Measurements from ENCODE around the gene TNIP1. TPM values are rescaled to one million over a fixed set of nuclear protein-coding genes. Genes with fewer than 3 reads are reported as not detected.

Gene TNIP1, protein sequence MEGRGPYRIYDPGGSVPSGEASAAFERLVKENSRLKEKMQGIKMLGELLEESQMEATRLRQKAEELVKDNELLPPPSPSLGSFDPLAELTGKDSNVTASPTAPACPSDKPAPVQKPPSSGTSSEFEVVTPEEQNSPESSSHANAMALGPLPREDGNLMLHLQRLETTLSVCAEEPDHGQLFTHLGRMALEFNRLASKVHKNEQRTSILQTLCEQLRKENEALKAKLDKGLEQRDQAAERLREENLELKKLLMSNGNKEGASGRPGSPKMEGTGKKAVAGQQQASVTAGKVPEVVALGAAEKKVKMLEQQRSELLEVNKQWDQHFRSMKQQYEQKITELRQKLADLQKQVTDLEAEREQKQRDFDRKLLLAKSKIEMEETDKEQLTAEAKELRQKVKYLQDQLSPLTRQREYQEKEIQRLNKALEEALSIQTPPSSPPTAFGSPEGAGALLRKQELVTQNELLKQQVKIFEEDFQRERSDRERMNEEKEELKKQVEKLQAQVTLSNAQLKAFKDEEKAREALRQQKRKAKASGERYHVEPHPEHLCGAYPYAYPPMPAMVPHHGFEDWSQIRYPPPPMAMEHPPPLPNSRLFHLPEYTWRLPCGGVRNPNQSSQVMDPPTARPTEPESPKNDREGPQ
- polyA plus RNA-seq (2013, experiment 1 of 4) = 32.9 TPM
- 31.9 TPM for polyA plus RNA-seq (2013, experiment 2 of 4)
- 22.5 TPM for polyA plus RNA-seq (2013, experiment 3 of 4)
- 28.5 TPM for polyA plus RNA-seq (2013, experiment 4 of 4)

GRCh38 chr5:151080613-151081430 is at the start of gene TNIP1:
Gene TNIP1, minus strand, starts transcription at chr5:151081034. Its CDS starts 15,939 bp downstream, at chr5:151065095.
- H3K27ac ChIP-seq (ENCODE audit: insufficient read depth, low read depth, low read length, poor library complexity, severe bottlenecking) = peak within 1 kb of the TSS; percentile 47
- H3K36me3 ChIP-seq (ENCODE audit: control insufficient read depth, insufficient read depth, low read length) = no peaks in the 10 kb centered on the region
- WGBS, 2 experiments = 0% methylated on average over 86 of the region's 86 CpGs
- no peaks in the 10 kb centered on the region for H3K4me1 ChIP-seq (ENCODE audit: control insufficient read depth, insufficient read depth, low read length)
- peak within 1 kb of the TSS; percentile 55 for H3K4me3 ChIP-seq (ENCODE audit: insufficient read depth, low read depth, low read length)
- no peaks in the 10 kb centered on the region for H3K9me3 ChIP-seq (ENCODE audit: control insufficient read depth, low read length)
- no peaks in the 10 kb centered on the region for H3K27me3 ChIP-seq (ENCODE audit: control insufficient read depth, insufficient read depth, low read length, poor library complexity, severe bottlenecking)

GRCh38 chr5:151130235-151130921 is 49.5 kb upstream of the TNIP1 start:
- no peak overlapping the region for H3K27ac ChIP-seq (ENCODE audit: insufficient read depth, low read depth, low read length, poor library complexity, severe bottlenecking)
- peaks cover 3% of the 10 kb centered on the region for H3K4me1 ChIP-seq (ENCODE audit: control insufficient read depth, insufficient read depth, low read length)
- H3K36me3 ChIP-seq (ENCODE audit: control insufficient read depth, insufficient read depth, low read length) = peaks cover 39% of the 10 kb centered on the region
- no peaks in the 10 kb centered on the region for H3K9me3 ChIP-seq (ENCODE audit: control insufficient read depth, low read length)
- WGBS, 2 experiments = 93 to 94% methylated on average over 8 of the region's 8 CpGs
- no peak overlapping the region for H3K4me3 ChIP-seq (ENCODE audit: insufficient read depth, low read depth, low read length)
- H3K27me3 ChIP-seq (ENCODE audit: control insufficient read depth, insufficient read depth, low read length, poor library complexity, severe bottlenecking) = no peaks in the 10 kb centered on the region

- H3K9me3 ChIP-seq (ENCODE audit: control insufficient read depth, low read length) = no peaks in the 10 kb centered on the region
- no peaks in the 10 kb centered on the region for H3K27me3 ChIP-seq (ENCODE audit: control insufficient read depth, insufficient read depth, low read length, poor library complexity, severe bottlenecking)
- H3K36me3 ChIP-seq (ENCODE audit: control insufficient read depth, insufficient read depth, low read length) = peaks cover 27% of the 10 kb centered on the region
- 71 to 73% methylated on average over 4 of the region's 4 CpGs for WGBS, 2 experiments
- peaks cover 3% of the 10 kb centered on the region for H3K4me1 ChIP-seq (ENCODE audit: control insufficient read depth, insufficient read depth, low read length)
- no peak overlapping the region for H3K4me3 ChIP-seq (ENCODE audit: insufficient read depth, low read depth, low read length)
- no peak overlapping the region for H3K27ac ChIP-seq (ENCODE audit: insufficient read depth, low read depth, low read length, poor library complexity, severe bottlenecking)
These were observed 48.0 kb upstream of the TNIP1 start for GRCh38 chr5:151128817-151129216.

- Histone ChIP-seq H3K9me3 (ENCODE audit: control insufficient read depth, low read length) (no peaks in the 10 kb centered on the region), H3K36me3 (ENCODE audit: control insufficient read depth, insufficient read depth, low read length) (peaks cover 24% of the 10 kb centered on the region), H3K4me3 (ENCODE audit: insufficient read depth, low read depth, low read length) (no peak overlapping the region), H3K27ac (ENCODE audit: insufficient read depth, low read depth, low read length, poor library complexity, severe bottlenecking) (no peak overlapping the region), H3K27me3 (ENCODE audit: control insufficient read depth, insufficient read depth, low read length, poor library complexity, severe bottlenecking) (no peaks in the 10 kb centered on the region), H3K4me1 (ENCODE audit: control insufficient read depth, insufficient read depth, low read length) (peaks cover 3% of the 10 kb centered on the region)
- WGBS, 2 experiments = 95 to 97% methylated on average over 8 of the region's 8 CpGs
These were observed 47.1 kb upstream of the TNIP1 start for GRCh38 chr5:151127926-151128325.

DNA sequence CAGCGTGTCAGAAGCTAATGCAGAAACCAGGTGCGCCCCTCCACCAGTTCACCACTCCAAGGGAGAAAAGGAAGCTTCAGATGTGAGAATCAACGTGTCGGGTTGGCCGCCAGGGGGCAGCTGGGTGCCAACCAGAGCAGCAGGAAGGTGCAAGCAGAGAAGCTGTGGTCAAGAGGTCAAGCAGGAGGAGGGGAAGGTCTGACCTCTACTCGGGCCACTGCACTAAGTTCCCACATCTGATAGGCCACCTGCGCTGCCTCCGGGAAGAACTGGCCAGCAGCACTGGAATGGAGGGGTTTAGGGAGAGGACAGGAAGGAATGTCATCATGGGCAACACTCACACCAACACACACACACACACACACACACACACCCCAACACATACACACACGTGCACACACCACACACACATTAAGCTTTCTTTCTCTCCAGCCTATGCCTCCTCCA is 45.4 kb upstream of the TNIP1 start:
- 31 to 32% methylated on average over 9 of the region's 9 CpGs for WGBS, 2 experiments
- H3K4me3 ChIP-seq (ENCODE audit: insufficient read depth, low read depth, low read length) = no peak overlapping the region
- H3K27ac ChIP-seq (ENCODE audit: insufficient read depth, low read depth, low read length, poor library complexity, severe bottlenecking) = no peak overlapping the region
- peaks cover 3% of the 10 kb centered on the region for H3K4me1 ChIP-seq (ENCODE audit: control insufficient read depth, insufficient read depth, low read length)
- H3K36me3 ChIP-seq (ENCODE audit: control insufficient read depth, insufficient read depth, low read length) = peaks cover 34% of the 10 kb centered on the region
- no peaks in the 10 kb centered on the region for H3K9me3 ChIP-seq (ENCODE audit: control insufficient read depth, low read length)
- H3K27me3 ChIP-seq (ENCODE audit: control insufficient read depth, insufficient read depth, low read length, poor library complexity, severe bottlenecking) = no peaks in the 10 kb centered on the region

GRCh38 chr5:151125421-151125820 is 44.6 kb upstream of the TNIP1 start:
- no peak overlapping the region for H3K27ac ChIP-seq (ENCODE audit: insufficient read depth, low read depth, low read length, poor library complexity, severe bottlenecking)
- H3K4me1 ChIP-seq (ENCODE audit: control insufficient read depth, insufficient read depth, low read length) = peaks cover 3% of the 10 kb centered on the region
- WGBS, 2 experiments = 80 to 81% methylated on average over 7 of the region's 7 CpGs
- peaks cover 30% of the 10 kb centered on the region for H3K36me3 ChIP-seq (ENCODE audit: control insufficient read depth, insufficient read depth, low read length)
- H3K27me3 ChIP-seq (ENCODE audit: control insufficient read depth, insufficient read depth, low read length, poor library complexity, severe bottlenecking) = no peaks in the 10 kb centered on the region
- no peaks in the 10 kb centered on the region for H3K9me3 ChIP-seq (ENCODE audit: control insufficient read depth, low read length)
- H3K4me3 ChIP-seq (ENCODE audit: insufficient read depth, low read depth, low read length) = no peak overlapping the region

DNA sequence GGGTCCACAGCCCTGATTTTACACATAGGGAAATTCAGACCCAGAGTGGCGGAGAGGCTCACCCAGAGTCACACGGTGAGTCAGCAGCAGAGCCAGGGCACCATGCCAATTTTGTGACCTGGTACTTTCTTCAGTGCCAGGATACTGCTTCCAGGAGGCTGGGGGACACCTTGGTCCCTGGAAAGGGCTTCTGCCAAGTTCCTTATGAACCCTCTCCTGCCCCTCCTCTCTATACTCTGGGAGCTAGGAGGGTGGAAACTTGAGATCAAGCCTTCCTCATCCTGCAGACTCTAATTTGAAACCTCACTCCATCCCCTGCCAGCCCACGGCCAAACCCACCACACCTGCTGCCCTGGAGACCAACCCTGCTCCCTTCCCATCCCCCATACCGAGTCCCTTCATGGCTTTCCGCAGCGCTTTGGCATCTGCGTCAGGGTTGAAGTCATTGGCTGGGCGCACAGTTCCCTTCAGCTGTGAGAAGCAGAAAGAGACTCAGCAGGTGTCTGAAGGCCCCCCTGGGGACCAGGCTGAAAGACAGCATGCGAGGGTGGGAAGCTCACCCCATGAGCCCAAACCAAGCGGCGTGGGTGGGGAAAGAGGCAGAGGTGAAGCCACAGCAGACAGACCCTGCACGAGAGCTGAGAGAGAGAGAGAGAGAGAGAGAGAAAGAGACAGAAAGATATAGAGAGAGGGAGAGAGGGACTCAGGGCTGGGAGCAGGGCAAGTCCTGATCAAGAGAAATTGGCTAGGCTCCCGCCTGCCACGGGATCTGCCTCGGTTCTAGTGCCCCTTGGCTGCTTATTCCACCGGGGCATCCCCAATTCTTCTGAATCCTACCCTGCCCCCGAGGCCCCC is 43.3 kb upstream of the TNIP1 start:
- Histone ChIP-seq H3K36me3 (ENCODE audit: control insufficient read depth, insufficient read depth, low read length) (peaks cover 23% of the 10 kb centered on the region), H3K4me3 (ENCODE audit: insufficient read depth, low read depth, low read length) (no peak overlapping the region), H3K27me3 (ENCODE audit: control insufficient read depth, insufficient read depth, low read length, poor library complexity, severe bottlenecking) (no peaks in the 10 kb centered on the region), H3K27ac (ENCODE audit: insufficient read depth, low read depth, low read length, poor library complexity, severe bottlenecking) (no peak overlapping the region), H3K4me1 (ENCODE audit: control insufficient read depth, insufficient read depth, low read length) (peaks cover 3% of the 10 kb centered on the region), H3K9me3 (ENCODE audit: control insufficient read depth, low read length) (no peaks in the 10 kb centered on the region)
- 70 to 72% methylated on average over 17 of the region's 17 CpGs for WGBS, 2 experiments

DNA sequence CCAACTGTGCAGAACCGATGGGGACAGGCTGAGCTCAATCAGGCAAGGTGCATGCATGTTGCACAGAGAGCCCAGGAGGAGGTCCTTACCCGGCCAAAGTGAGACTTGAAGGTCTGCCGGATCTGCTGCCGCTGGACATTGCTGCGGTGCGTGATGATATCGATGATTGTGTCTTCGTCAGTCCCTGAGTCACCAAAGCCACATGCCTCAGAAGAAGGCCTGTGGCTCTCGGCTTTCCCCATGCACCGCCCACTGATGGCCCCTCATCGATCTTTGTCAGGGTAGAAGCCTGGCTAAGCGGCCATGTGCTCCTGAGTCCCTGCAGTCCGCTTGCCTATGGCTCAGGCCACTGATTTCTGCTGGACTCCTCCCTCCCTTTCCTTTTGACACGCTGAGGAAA is 42.0 kb upstream of the TNIP1 start:
- Histone ChIP-seq H3K4me3 (ENCODE audit: insufficient read depth, low read depth, low read length) (no peak overlapping the region), H3K9me3 (ENCODE audit: control insufficient read depth, low read length) (no peaks in the 10 kb centered on the region), H3K27me3 (ENCODE audit: control insufficient read depth, insufficient read depth, low read length, poor library complexity, severe bottlenecking) (no peaks in the 10 kb centered on the region), H3K27ac (ENCODE audit: insufficient read depth, low read depth, low read length, poor library complexity, severe bottlenecking) (no peak overlapping the region), H3K4me1 (ENCODE audit: control insufficient read depth, insufficient read depth, low read length) (peaks cover 3% of the 10 kb centered on the region), H3K36me3 (ENCODE audit: control insufficient read depth, insufficient read depth, low read length) (peaks cover 21% of the 10 kb centered on the region)
- WGBS, 2 experiments = 96% methylated on average over 14 of the region's 14 CpGs

GRCh38 chr5:151121665-151122064 is 40.8 kb upstream of the TNIP1 start:
- Histone ChIP-seq H3K36me3 (ENCODE audit: control insufficient read depth, insufficient read depth, low read length) (peaks cover 21% of the 10 kb centered on the region), H3K4me3 (ENCODE audit: insufficient read depth, low read depth, low read length) (no peak overlapping the region), H3K4me1 (ENCODE audit: control insufficient read depth, insufficient read depth, low read length) (peaks cover 3% of the 10 kb centered on the region), H3K9me3 (ENCODE audit: control insufficient read depth, low read length) (no peaks in the 10 kb centered on the region), H3K27ac (ENCODE audit: insufficient read depth, low read depth, low read length, poor library complexity, severe bottlenecking) (no peak overlapping the region), H3K27me3 (ENCODE audit: control insufficient read depth, insufficient read depth, low read length, poor library complexity, severe bottlenecking) (no peaks in the 10 kb centered on the region)
- WGBS, 2 experiments = 82 to 91% methylated on average over 5 of the region's 5 CpGs

All from ectodermal cell (in vitro differentiated cells).